HG03442 (cell line): ENCODE results near the gene KCNJ9.
"Not testable (repeated sequence)": the region's sequence is repeated elsewhere in the genome, so short reads cannot be mapped to it uniquely, and the experiment has no call there.

Experiments used
- ATAC-seq: cut with Tn5 transposase; IDR thresholded peaks from one replicate; pipeline ENCODE4 v1.9.1; 2021; ENCODE audit warnings: mild to moderate bottlenecking, moderate library complexity; ENCODE audit not compliant: unreplicated experiment

The KCNJ9 gene

GRCh38 chr1:160101717-160102522, 20.6 kb downstream of the KCNJ9 start:
- no peak for ATAC-seq

GRCh38 chr1:160103658-160104408, 22.5 kb downstream of the KCNJ9 start:
- ATAC-seq: no peak

GRCh38 chr1:160104486-160104885, 23.1 kb downstream of the KCNJ9 start:
- ATAC-seq: no peak

- ATAC-seq: no peak
These were observed 23.8 kb downstream of the KCNJ9 start for GRCh38 chr1:160105155-160105554.

- ATAC-seq: no peak
These were observed 26.2 kb downstream of the KCNJ9 start for GRCh38 chr1:160107512-160107911.

GRCh38 chr1:160108888-160109662, 27.7 kb downstream of the KCNJ9 start:
- ATAC-seq: no peak

- ATAC-seq: no peak
These were observed 28.3 kb downstream of the KCNJ9 start for GRCh38 chr1:160109686-160110085.

GRCh38 chr1:160111462-160111861, 30.1 kb downstream of the KCNJ9 start:
- not testable (repeated sequence) for ATAC-seq

- no peak for ATAC-seq
These were observed 31.0 kb downstream of the KCNJ9 start for GRCh38 chr1:160112357-160112756.

GRCh38 chr1:160113407-160113806, 32.1 kb downstream of the KCNJ9 start:
- no peak for ATAC-seq

GRCh38 chr1:160114085-160114484, 32.7 kb downstream of the KCNJ9 start:
- no peak for ATAC-seq

GRCh38 chr1:160115545-160116282, 34.4 kb downstream of the KCNJ9 start, which contains the start of gene ATP1A2:
Gene ATP1A2, plus strand, starts transcription at chr1:160115759. Its CDS starts 103 bp downstream, at chr1:160115862.
- no peak for ATAC-seq

- ATAC-seq: no peak
These were observed 35.2 kb downstream of the KCNJ9 start for GRCh38 chr1:160116283-160117147.

GRCh38 chr1:160117300-160117699, 36.0 kb downstream of the KCNJ9 start:
- no peak for ATAC-seq

- ATAC-seq: no peak
These were observed 36.4 kb downstream of the KCNJ9 start for GRCh38 chr1:160117709-160118183.

- no peak for ATAC-seq
These were observed 37.6 kb downstream of the KCNJ9 start for GRCh38 chr1:160118928-160119327.

- no peak for ATAC-seq
These were observed 39.5 kb downstream of the KCNJ9 start for GRCh38 chr1:160120797-160121196.

- no peak for ATAC-seq
These were observed 40.0 kb downstream of the KCNJ9 start for GRCh38 chr1:160121388-160121787.

- ATAC-seq: no peak
These were observed 41.7 kb downstream of the KCNJ9 start for GRCh38 chr1:160122978-160123495.
